ENCODE data around the gene RDH5. TPM values are rescaled to one million over a fixed set of nuclear protein-coding genes. Genes with fewer than 3 reads are reported as not detected.

The RDH5 gene
- total and polyA plus RNA-seq, 4 donors, result 9.2 to 61.7 (median 29.2) TPM

GRCh38 chr12:55703901-55704761 is 16.1 kb upstream of the RDH5 start:
- no peak overlapping the region for H3K27ac ChIP-seq (ENCODE audit: low read depth in 1 of 2, low read length in 2 of 2)
- H3K27me3 ChIP-seq (ENCODE audit: control insufficient read depth in 4 of 4, insufficient read depth in 4 of 4, low read length in 3 of 4), result no peaks in the 10 kb centered on the region
- peaks cover 0 to 9% (median 3%) of the 10 kb centered on the region in 4 donors for H3K4me1 ChIP-seq (ENCODE audit: control insufficient read depth in 4 of 4, insufficient read depth in 4 of 4, low read length in 3 of 4)
- H3K36me3 ChIP-seq (ENCODE audit: control insufficient read depth in 4 of 4, insufficient read depth in 3 of 4, low read depth in 1 of 4, low read length in 3 of 4), result no peaks in the 10 kb centered on the region
- TF ChIP-seq ZBTB33 (IDR thresholded peaks at IDR 0.05), result no peak
- H3K9me3 ChIP-seq (ENCODE audit: control insufficient read depth in 4 of 4, low read length in 3 of 4), result no peaks in the 10 kb centered on the region
- no peak overlapping the region for H3K9ac ChIP-seq (ENCODE audit: low read depth in 1 of 2, low read length in 2 of 2)
- 91% methylated on average over 6 of the region's 6 CpGs for WGBS
- DNase-seq (ENCODE audit: low spot score), result no peak
- no peak overlapping the region for H3K4me3 ChIP-seq (ENCODE audit: low read depth in 1 of 3, low read length in 3 of 3)

- H3K9me3 ChIP-seq (ENCODE audit: control insufficient read depth in 4 of 4, low read length in 3 of 4), result no peaks in the 10 kb centered on the region
- H3K27me3 ChIP-seq (ENCODE audit: control insufficient read depth in 4 of 4, insufficient read depth in 4 of 4, low read length in 3 of 4), result no peaks in the 10 kb centered on the region
- no peaks in the 10 kb centered on the region for H3K36me3 ChIP-seq (ENCODE audit: control insufficient read depth in 4 of 4, insufficient read depth in 3 of 4, low read depth in 1 of 4, low read length in 3 of 4)
- DNase-seq (ENCODE audit: low spot score), result no peak
- no peak overlapping the region for H3K4me3 ChIP-seq (ENCODE audit: low read depth in 1 of 3, low read length in 3 of 3)
- H3K4me1 ChIP-seq (ENCODE audit: control insufficient read depth in 4 of 4, insufficient read depth in 4 of 4, low read length in 3 of 4), result peaks cover 0 to 9% (median 3%) of the 10 kb centered on the region in 4 donors
- H3K27ac ChIP-seq (ENCODE audit: low read depth in 1 of 2, low read length in 2 of 2), result no peak overlapping the region
- 83% methylated on average over 9 of the region's 9 CpGs for WGBS
- TF ChIP-seq YY1 (IDR thresholded peaks at IDR 0.05) (no peak), CTCF (IDR thresholded peaks at IDR 0.05; ENCODE audit: low read depth, low read length, missing input control) (no peak), TAF1 (conservative IDR thresholded peaks at IDR 0.05) (no peak), EGR1 (IDR thresholded peaks at IDR 0.05; ENCODE audit: low read depth in 2 of 2) (no peak), JUND (IDR thresholded peaks at IDR 0.05) (no peak), RAD21 (IDR thresholded peaks at IDR 0.05) (no peak), MAX (IDR thresholded peaks at IDR 0.05) (no peak), ZBTB33 (IDR thresholded peaks at IDR 0.05) (no peak), REST (IDR thresholded peaks at IDR 0.05) (no peak), ATF3 (IDR thresholded peaks at IDR 0.05) (no peak), HNF4A (conservative IDR thresholded peaks at IDR 0.05) (no peak), RXRA (IDR thresholded peaks at IDR 0.05) (no peak), FOXA1 (IDR thresholded peaks at IDR 0.05) (no peak), FOXA2 (IDR thresholded peaks at IDR 0.05) (no peak), GABPA (IDR thresholded peaks at IDR 0.05 in 1 of 2, conservative IDR thresholded peaks at IDR 0.05 in 1 of 2) (no peak), HNF4G (IDR thresholded peaks at IDR 0.05) (no peak), NR2F2 (IDR thresholded peaks at IDR 0.05) (no peak), SP1 (IDR thresholded peaks at IDR 0.05) (no peak)
- no peak overlapping the region for H3K9ac ChIP-seq (ENCODE audit: low read depth in 1 of 2, low read length in 2 of 2)
Measured at GRCh38 chr12:55704824-55705718, 15.1 kb upstream of the RDH5 start.

Measured in liver (tissue), 9 donors.